Measurements from ENCODE around the gene MRPL53.
"Not testable (repeated sequence)": the region's sequence is repeated elsewhere in the genome, so short reads cannot be mapped to it uniquely, and the experiment has no call there.

MRPL53 gene

DNA sequence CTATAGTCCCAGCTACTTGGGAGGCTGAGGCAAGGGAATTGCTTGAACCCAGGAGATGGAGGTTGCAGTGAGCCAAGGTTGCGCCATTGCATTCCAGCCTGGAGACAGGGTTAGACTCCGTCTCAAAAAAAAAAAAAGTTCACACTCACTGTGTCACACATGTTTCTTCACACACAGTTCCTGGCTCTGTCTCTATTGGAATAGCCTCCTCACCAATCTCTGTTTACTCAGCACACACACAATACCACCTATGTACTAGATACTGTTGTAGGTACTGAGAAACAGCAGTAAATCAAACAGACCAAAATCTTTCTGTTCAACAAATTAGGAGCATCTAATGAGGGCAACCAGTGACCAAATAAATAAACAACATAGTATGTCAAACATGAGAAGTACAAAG, 13.7 kb upstream of the MRPL53 start:
- TF ChIP-seq, protein P1, sequence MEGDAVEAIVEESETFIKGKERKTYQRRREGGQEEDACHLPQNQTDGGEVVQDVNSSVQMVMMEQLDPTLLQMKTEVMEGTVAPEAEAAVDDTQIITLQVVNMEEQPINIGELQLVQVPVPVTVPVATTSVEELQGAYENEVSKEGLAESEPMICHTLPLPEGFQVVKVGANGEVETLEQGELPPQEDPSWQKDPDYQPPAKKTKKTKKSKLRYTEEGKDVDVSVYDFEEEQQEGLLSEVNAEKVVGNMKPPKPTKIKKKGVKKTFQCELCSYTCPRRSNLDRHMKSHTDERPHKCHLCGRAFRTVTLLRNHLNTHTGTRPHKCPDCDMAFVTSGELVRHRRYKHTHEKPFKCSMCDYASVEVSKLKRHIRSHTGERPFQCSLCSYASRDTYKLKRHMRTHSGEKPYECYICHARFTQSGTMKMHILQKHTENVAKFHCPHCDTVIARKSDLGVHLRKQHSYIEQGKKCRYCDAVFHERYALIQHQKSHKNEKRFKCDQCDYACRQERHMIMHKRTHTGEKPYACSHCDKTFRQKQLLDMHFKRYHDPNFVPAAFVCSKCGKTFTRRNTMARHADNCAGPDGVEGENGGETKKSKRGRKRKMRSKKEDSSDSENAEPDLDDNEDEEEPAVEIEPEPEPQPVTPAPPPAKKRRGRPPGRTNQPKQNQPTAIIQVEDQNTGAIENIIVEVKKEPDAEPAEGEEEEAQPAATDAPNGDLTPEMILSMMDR (conservative IDR thresholded peaks at IDR 0.05; ENCODE audit: low read depth, low read length) = no peak
- H3K4me3 ChIP-seq (ENCODE audit: low read depth, low read length) = no peak overlapping the region

DNA sequence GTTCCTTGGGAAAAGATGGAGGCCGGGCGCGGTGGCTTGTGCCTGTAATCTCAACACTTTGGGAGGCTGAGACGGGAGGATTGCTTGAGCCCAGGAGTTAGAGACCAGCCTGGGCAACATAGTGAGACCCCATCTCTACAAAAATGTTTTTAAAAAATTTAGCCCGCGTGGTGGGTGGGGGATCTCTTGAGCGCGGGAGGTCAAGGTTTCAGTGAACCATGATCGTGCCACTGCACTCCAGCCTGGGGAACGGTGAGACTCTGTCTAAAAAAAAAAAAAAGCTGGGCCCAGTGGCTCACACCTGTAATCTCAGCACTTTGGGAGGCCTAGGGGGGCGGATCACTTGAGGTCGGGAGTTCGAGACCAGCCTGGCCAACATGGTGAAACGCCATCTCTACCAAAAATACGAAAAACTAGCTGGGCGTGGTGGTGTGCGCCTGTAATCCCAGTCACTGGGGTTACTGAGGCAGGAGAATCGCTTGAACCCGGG, 11.2 kb upstream of the MRPL53 start:
- peak overlapping the region; percentile 94 for H3K4me3 ChIP-seq (ENCODE audit: low read depth, low read length)
- not testable (repeated sequence) for DNase-seq (ENCODE audit: low read depth)

More for the DNA sequence above, 13.7 kb upstream of the MRPL53 start:
- no peak for DNase-seq (ENCODE audit: low read depth)

DNA sequence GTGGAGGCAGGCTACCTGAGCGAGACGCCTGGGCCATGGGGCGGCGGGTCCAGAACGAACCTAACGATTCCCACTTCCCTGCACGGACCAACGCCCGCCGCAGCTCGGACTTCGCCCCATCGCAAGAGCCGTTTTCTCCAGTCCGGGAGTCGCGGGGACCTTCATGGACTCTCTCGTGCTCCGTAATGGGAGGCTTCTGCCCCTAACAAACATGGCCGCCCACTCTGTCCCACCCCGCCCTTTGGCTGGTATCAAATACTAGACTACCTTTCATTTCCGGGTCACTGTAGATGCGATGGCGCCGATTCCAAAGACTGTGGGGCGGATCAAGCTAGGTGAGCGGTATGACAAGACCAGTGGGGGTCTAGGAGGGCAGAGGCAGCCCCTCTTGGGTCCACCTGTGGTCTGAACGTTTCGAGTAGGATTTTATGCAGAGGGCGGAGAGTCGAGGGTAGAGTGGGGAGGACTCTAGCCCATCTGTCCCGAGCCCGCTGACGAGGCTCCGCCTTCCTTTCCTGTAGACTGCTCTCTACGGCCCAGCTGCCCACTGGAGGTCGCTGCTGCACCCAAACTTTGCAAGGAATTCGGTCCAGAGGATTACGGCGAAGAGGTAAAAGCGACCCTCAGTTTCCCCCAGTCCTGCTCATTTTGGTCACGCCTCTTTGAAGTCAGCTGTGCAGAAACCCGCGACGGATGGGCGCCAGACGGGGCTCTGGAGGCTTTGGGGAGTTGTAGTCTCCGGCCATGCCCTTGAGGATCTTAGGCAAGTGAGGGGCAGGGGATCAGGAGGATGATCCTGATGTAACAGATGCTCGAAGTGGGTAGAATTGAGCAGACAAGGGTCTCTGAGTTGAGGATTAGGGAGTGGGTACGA, 10.6 kb upstream of the MRPL53 start, which contains the start of the genes CCDC142 and TTC31:
Gene CCDC142, minus strand, starts transcription at position 198 of the 874 bp plus-strand sequence. Its CDS starts 161 bp downstream, at position 37.
Gene TTC31, plus strand, starts transcription at position 281 of the 874 bp plus-strand sequence. Its CDS starts 15 bp downstream, at position 296.
- peak within 1 kb of the TSS; percentile 94 for H3K4me3 ChIP-seq (ENCODE audit: low read depth, low read length)
- peak; percentile 97 for DNase-seq (ENCODE audit: low read depth)
- TF ChIP-seq, protein P1 (conservative IDR thresholded peaks at IDR 0.05; ENCODE audit: low read depth, low read length) = peak; percentile 92

DNA sequence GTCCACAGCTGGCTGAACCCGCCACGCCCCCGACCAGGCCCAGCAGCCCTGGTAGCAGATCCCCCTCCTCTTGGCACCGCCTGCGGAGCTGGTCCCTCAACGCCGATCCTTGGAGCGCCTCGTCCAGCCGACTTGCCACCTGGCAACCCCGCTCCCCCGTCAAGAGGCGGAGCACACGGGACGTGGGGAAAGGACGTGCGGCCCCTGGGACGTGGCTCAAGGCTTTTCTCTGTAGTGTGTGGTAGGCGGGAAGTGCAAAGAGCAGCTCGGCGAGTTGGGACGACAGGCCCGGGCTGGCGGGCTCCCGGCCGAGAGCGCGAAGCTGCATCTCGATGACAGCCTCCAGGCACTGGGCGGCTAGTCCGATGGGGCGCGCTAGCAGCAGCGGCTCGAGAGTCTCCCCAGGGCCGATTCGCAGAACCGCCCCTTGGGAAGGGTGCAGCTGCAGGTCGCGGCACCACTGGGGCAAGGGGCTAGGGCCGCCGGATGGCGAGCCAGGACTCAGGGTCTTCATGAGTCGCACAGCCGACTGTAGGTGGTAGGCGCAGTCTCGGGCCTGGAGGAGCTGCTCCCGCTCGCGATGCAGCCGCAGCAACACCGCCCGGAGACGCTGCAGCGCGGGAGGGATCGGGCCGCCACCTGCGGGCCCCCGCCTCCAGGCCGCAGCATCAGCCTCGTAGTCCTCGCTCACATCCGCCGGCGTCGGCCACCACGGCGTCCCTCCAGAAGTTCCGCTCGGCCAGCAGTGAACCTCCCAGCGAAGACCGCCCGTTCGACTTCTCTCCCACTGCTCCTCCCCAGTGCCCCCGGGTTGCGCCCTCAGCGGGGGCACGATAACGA, 9.7 kb upstream of the MRPL53 start:
- TF ChIP-seq, protein P1 (conservative IDR thresholded peaks at IDR 0.05; ENCODE audit: low read depth, low read length) = no peak
- H3K4me3 ChIP-seq (ENCODE audit: low read depth, low read length) = peak overlapping the region; percentile 94
- no peak for DNase-seq (ENCODE audit: low read depth)

DNA sequence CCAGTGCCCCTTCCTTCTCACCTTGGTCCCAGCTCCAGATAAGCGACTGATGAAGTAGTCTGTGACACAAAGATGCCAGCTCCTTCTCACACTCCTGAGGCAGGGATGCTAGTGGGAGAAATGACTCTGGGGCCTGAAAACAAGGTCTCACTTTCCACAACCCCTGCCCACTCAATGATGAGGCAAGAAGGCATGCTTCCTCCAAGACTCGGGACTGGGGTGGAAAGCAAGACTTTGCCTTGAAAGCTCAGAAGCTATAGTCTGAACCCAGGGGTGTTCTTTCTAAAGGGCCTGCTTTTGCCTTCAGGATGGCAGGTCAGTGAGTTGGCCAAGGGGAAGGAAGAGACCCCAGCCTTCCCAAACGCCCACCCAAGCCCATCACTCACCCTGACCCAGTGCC, 9.0 kb upstream of the MRPL53 start:
- no peak for DNase-seq (ENCODE audit: low read depth)
- TF ChIP-seq, protein P1 (conservative IDR thresholded peaks at IDR 0.05; ENCODE audit: low read depth, low read length) = no peak
- H3K4me3 ChIP-seq (ENCODE audit: low read depth, low read length) = peak overlapping the region; percentile 94

DNA sequence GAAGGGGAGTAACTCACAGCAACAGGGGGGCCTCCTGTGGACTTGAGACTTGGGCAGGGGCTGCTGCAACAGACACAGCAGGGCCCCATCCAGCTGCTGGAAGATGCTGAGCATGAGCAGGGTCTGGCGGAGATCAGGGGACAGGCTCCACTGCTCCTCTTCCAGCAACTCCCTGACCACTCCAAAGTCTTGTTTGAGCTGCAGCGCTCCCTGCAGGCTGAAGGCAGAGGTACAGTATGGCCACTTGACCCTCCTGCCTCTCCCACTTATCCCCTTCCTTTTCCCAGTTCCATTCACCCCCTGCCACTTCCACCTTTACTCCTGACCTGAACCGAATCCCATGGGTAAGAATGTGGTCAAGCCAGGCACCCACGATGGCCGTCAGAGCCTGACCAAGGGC, 2.4 kb upstream of the MRPL53 start:
- TF ChIP-seq, protein P1 (conservative IDR thresholded peaks at IDR 0.05; ENCODE audit: low read depth, low read length) = peak; percentile 56
- no peak for DNase-seq (ENCODE audit: low read depth)
- no peak overlapping the region for H3K4me3 ChIP-seq (ENCODE audit: low read depth, low read length)

DNA sequence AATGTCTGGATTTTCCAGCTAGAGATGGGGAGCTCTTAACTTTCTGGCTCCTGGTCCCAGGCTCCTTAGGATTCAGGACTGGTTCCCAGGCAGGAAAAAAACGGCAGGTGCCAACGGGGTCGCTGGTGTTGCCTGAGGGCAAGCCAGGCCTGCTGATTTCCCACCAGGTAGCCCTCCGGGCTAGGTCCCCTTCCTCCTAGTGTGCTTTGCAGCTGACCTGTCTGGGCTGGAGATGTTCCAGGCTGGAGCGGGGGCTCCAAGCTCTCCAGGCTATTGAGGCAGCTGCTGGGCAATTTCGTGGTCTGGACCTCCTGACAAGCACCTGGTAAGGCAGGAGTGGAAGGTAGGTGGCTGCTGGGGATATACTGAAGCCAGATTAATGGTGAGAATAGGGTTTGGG, 2.0 kb upstream of the MRPL53 start:
- H3K4me3 ChIP-seq (ENCODE audit: low read depth, low read length) = no peak overlapping the region
- DNase-seq (ENCODE audit: low read depth) = no peak
- TF ChIP-seq, protein P1 (conservative IDR thresholded peaks at IDR 0.05; ENCODE audit: low read depth, low read length) = no peak

Data from choroid plexus epithelial cell (primary cell).